HCT116 (cell line): Measurements from ENCODE around the gene MYL4. TPM values are rescaled to one million over a fixed set of nuclear protein-coding genes. Genes with fewer than 3 reads are reported as not detected.
A peak's percentile ranks its signal among the peaks of the same experiment; 100 is the strongest.
"Not testable (repeated sequence)": the region's sequence is repeated elsewhere in the genome, so short reads cannot be mapped to it uniquely, and the experiment has no call there.

Experiments
- ATAC-seq: fragments of 200-7000 bp; cut with Tn5 transposase; 2 replicates; pipeline ENCODE4 v1.9.1; 2020; ENCODE audit warnings: mild to moderate bottlenecking, moderate library complexity
- BruUV-seq: library from RNA; stranded (reverse); fragments of 400-500 nt; replicated peaks from 2 replicates; lab custom pipeline; 2021; lab: Mats Ljungman, UMichigan
- CTCF ChIA-PET: fragments of 300-600 bp; sonication (Branson Sonifier 250); formaldehyde crosslinking; loops from one replicate; lab custom pipeline; 2021; ENCODE audit warnings: antibody characterized with exemption; lab: Charles Lee
- POLR2A ChIA-PET: fragments of 300-600, 350-600 bp; sonication (Branson Sonifier 250); formaldehyde crosslinking; loops from one replicate; lab custom pipeline; 2021; ENCODE audit warnings: antibody characterized with exemption; lab: Charles Lee
- RAD21 ChIA-PET, 2 experiments: fragments of 300-600 bp; sonication (Branson Sonifier 250); formaldehyde crosslinking; loops; one replicate each; lab custom pipeline; 2023; ENCODE audit warnings: low total read pairs in 2 of 2; ENCODE audit not compliant: uncharacterized antibody in 2 of 2, unreplicated experiment in 2 of 2, low non-redundant PET in 1 of 2; lab: Charles Lee
- DNase-seq: peaks from one replicate; pipeline ENCODE4 v3.0.0-alpha.2; 2010; ENCODE audit warnings: low read depth, low spot score
- H2AFZ ChIP-seq: fragments of 200-600 bp; shearing (Covaris generic), sonication (generic); 2 replicates; pipeline ENCODE4 v1.6.1; 2017; ENCODE audit warnings: low read depth, mixed run types, mixed read lengths, antibody characterized with exemption, low read length; ENCODE audit not compliant: poor library complexity, severe bottlenecking
- H3K27ac ChIP-seq: 2 replicates; pipeline ENCODE4 v1.5.1; 2012; ENCODE audit warnings: low read depth, low read length
- H3K27me3 ChIP-seq: fragments of 200-600 bp; sonication (generic); 2 replicates; pipeline ENCODE4 v1.6.1; 2016; ENCODE audit warnings: mixed run types, low read length, mixed read lengths; ENCODE audit not compliant: insufficient read depth
- H3K36me3 ChIP-seq, 2 experiments: fragments of 200-500 bp in 1 of 2; fragments of 200-600 bp in 1 of 2; sonication (Bioruptor generic) in 1 of 2; sonication (generic) in 1 of 2; 2 replicates each; pipeline versions ENCODE4 v1.5.1 to v1.6.1; 2014 to 2016; ENCODE audit warnings: low read length in 2 of 2, inconsistent platforms in 1 of 2, mixed read lengths in 1 of 2, mixed run types in 1 of 2; ENCODE audit not compliant: insufficient read depth in 2 of 2, control insufficient read depth in 1 of 2
- H3K4me1 ChIP-seq, 2 experiments: fragments of 200-600 bp in 1 of 2; sonication (generic) in 1 of 2; 2 replicates each; pipeline versions ENCODE4 v1.5.1 to v1.6.1; 2012 to 2017; ENCODE audit warnings: low read length in 2 of 2, inconsistent platforms in 1 of 2, mild to moderate bottlenecking in 1 of 2, mixed read lengths in 1 of 2, mixed run types in 1 of 2, moderate library complexity in 1 of 2; ENCODE audit not compliant: insufficient read depth in 2 of 2, control insufficient read depth in 1 of 2
- H3K4me2 ChIP-seq: fragments of 200-600 bp; sonication (generic); 2 replicates; pipeline ENCODE4 v1.6.1; 2017; ENCODE audit warnings: mixed run types, low read length, mixed read lengths
- H3K4me3 ChIP-seq, 2 experiments: fragments of 200-600 bp in 1 of 2; sonication (generic) in 1 of 2; replicated peaks in 1 of 2; 2 replicates each; pipeline ENCODE4 v1.5.1; 2011 to 2016; ENCODE audit warnings: low read length in 2 of 2, control low read depth in 1 of 2, low read depth in 1 of 2, mild to moderate bottlenecking in 1 of 2, mixed read lengths in 1 of 2, mixed run types in 1 of 2
- H3K79me2 ChIP-seq: fragments of 200-600 bp; sonication (generic); 2 replicates; pipeline ENCODE4 v1.6.1; 2017; ENCODE audit warnings: mild to moderate bottlenecking, mixed run types, low read length, moderate library complexity, mixed read lengths; ENCODE audit not compliant: insufficient read depth
- H3K9ac ChIP-seq: fragments of 200-600 bp; sonication (generic); 2 replicates; pipeline ENCODE4 v1.6.1; 2016; ENCODE audit warnings: low read length, mixed read lengths
- H3K9me2 ChIP-seq: fragments of 200-600 bp; sonication (generic), shearing (Covaris generic); 2 replicates; pipeline ENCODE4 v1.6.1; 2017; ENCODE audit warnings: mixed run types, mild to moderate bottlenecking, moderate library complexity; ENCODE audit not compliant: insufficient read depth
- H3K9me3 ChIP-seq, 2 experiments: fragments of 200-500 bp in 1 of 2; fragments of 200-600 bp in 1 of 2; sonication (Bioruptor generic) in 1 of 2; sonication (generic) in 1 of 2; 2 replicates each; pipeline ENCODE4 v1.6.1; 2014 to 2017; ENCODE audit warnings: low read length in 2 of 2, mixed read lengths in 2 of 2, inconsistent platforms in 1 of 2, low read depth in 1 of 2, mild to moderate bottlenecking in 1 of 2, mixed run types in 1 of 2, moderate library complexity in 1 of 2; ENCODE audit not compliant: control insufficient read depth in 1 of 2, insufficient read depth in 1 of 2
- H4K20me1 ChIP-seq: fragments of 200-600 bp; sonication (generic), shearing (Covaris generic); 2 replicates; pipeline ENCODE4 v1.6.1; 2017; ENCODE audit warnings: mixed run types, mild to moderate bottlenecking, moderate library complexity; ENCODE audit not compliant: insufficient read depth
- FOSL1 ChIP-seq: IDR thresholded peaks from 2 replicates; pipeline ENCODE4 v1.6.1; 2012; ENCODE audit warnings: low read depth
- ZBTB33 ChIP-seq: IDR thresholded peaks from 2 replicates; pipeline ENCODE4 v1.6.1; 2011; ENCODE audit warnings: mild to moderate bottlenecking, low read length, moderate library complexity; ENCODE audit not compliant: insufficient replicate concordance; ENCODE audit errors: extremely low read depth
- intact Hi-C: fragments of 100-400 bp; cut with micrococcal nuclease; formaldehyde crosslinking; loops from 2 replicates; pipeline ENCODE4 v1.10.0; 2022
- total RNA-seq: library from RNA; stranded (reverse); gene quantifications from one replicate; pipeline ENCODE4 v1.2.1, GENCODE V29; 2021; ENCODE audit not compliant: unreplicated experiment

MYL4 gene
- total RNA-seq, 1 experiment from 2014 or later, result 0.32 TPM

- Histone ChIP-seq H3K9ac (no peak overlapping the region), H3K27me3 (no peaks in the 10 kb centered on the region), H3K27ac (no peak overlapping the region), H3K4me1 (peaks cover 0 to 20% of the 10 kb centered on the region in 2 experiments; a peak in 2 of 4 replicates), H2AFZ (no peak overlapping the region), H4K20me1 (no peaks in the 10 kb centered on the region), H3K9me2 (no peaks in the 10 kb centered on the region), H3K36me3 (no peaks in the 10 kb centered on the region), H3K4me2 (peak overlapping the region; percentile 15; the same call in 1 of the 2 replicates), H3K79me2 (no peaks in the 10 kb centered on the region), H3K9me3 (no peaks in the 10 kb centered on the region), H3K4me3 (no peak overlapping the region)
- ChIA-PET CTCF (no interaction called here), RAD21 (no interaction called here), POLR2A (no interaction called here)
- DNase-seq (no peak), ATAC-seq (no peak)
- TF ChIP-seq ZBTB33, result no peak
- TF ChIP-seq FOSL1, result peak; percentile 26; the same call in 1 of the 2 replicates
- BruUV-seq, result no TSS peak
- intact Hi-C loops, result no loop called here
Measured at GRCh38 chr17:47267354-47267828, 58.2 kb downstream of the MYL4 start.

- H3K4me2 ChIP-seq, H3K4me3 ChIP-seq, intact Hi-C loops, H3K36me3 ChIP-seq, RAD21 ChIA-PET, H3K27ac ChIP-seq, BruUV-seq, H2AFZ ChIP-seq, CTCF ChIA-PET, POLR2A ChIA-PET, H3K79me2 ChIP-seq, ATAC-seq, H3K9ac ChIP-seq, H3K27me3 ChIP-seq, DNase-seq, H4K20me1 ChIP-seq, H3K9me2 ChIP-seq, H3K9me3 ChIP-seq: not testable (repeated sequence)
- H3K4me1 ChIP-seq, result peaks cover 0 to 20% of the 10 kb centered on the region in 2 experiments; a peak in 2 of 4 replicates
Measured at GRCh38 chr17:47268964-47269363, 59.8 kb downstream of the MYL4 start.

- H3K79me2 ChIP-seq, H3K9ac ChIP-seq, BruUV-seq, H3K9me3 ChIP-seq, H3K4me2 ChIP-seq, H3K4me3 ChIP-seq, H2AFZ ChIP-seq, H3K27ac ChIP-seq, CTCF ChIA-PET, POLR2A ChIA-PET, H3K36me3 ChIP-seq, H4K20me1 ChIP-seq, DNase-seq, intact Hi-C loops, H3K27me3 ChIP-seq, H3K9me2 ChIP-seq, RAD21 ChIA-PET: not testable (repeated sequence)
- ATAC-seq, result 0 out of 2 replicates have a peak, but pooled peaks have one; percentile 33
- H3K4me1 ChIP-seq, result peaks cover 0 to 21% of the 10 kb centered on the region in 2 experiments; a peak in 3 of 4 replicates
Measured at GRCh38 chr17:47269561-47270280, 60.6 kb downstream of the MYL4 start.
